H9 (cell line): ENCODE data around the gene TMIE. TPM values are rescaled to one million over a fixed set of nuclear protein-coding genes. Genes with fewer than 3 reads are reported as not detected.

ENCODE experiments used
- DNase-seq: peaks from one replicate; pipeline ENCODE4 v3.0.0-alpha.2; 2017
- H2AFZ ChIP-seq: one replicate; pipeline ENCODE4 v1.6.1; 2013; ENCODE audit warnings: mild to moderate bottlenecking, low read length, control low read depth, moderate library complexity
- H2AK5ac ChIP-seq: 2 replicates; pipeline ENCODE4 v1.6.1; 2013; ENCODE audit warnings: low read length, control low read depth, mixed read lengths; ENCODE audit not compliant: insufficient read length
- H2BK120ac ChIP-seq: one replicate; pipeline ENCODE4 v1.6.1; 2013; ENCODE audit warnings: low read depth, mild to moderate bottlenecking, low read length, control low read depth, inconsistent platforms; ENCODE audit not compliant: poor library complexity, severe bottlenecking
- H2BK12ac ChIP-seq: 2 replicates; pipeline ENCODE4 v1.6.1; 2013; ENCODE audit warnings: low read length, control low read depth, mixed read lengths, low read depth; ENCODE audit not compliant: insufficient read length
- H2BK15ac ChIP-seq: 2 replicates; pipeline ENCODE4 v1.6.1; 2013; ENCODE audit warnings: low read depth, low read length, control low read depth
- H2BK20ac ChIP-seq: one replicate; pipeline ENCODE4 v1.6.1; 2013; ENCODE audit warnings: low read depth, mild to moderate bottlenecking, low read length, control low read depth, inconsistent platforms; ENCODE audit not compliant: poor library complexity, severe bottlenecking
- H2BK5ac ChIP-seq: 2 replicates; pipeline ENCODE4 v1.6.1; 2013; ENCODE audit warnings: low read length, control low read depth, mixed read lengths; ENCODE audit not compliant: insufficient read length
- H3K14ac ChIP-seq: 2 replicates; pipeline ENCODE4 v1.6.1; 2013; ENCODE audit warnings: low read length, control low read depth; ENCODE audit not compliant: insufficient read depth
- H3K18ac ChIP-seq: 2 replicates; pipeline ENCODE4 v1.6.1; 2013; ENCODE audit warnings: low read depth, mild to moderate bottlenecking, mixed read lengths, low read length, control low read depth; ENCODE audit not compliant: insufficient read length
- H3K23ac ChIP-seq: 2 replicates; pipeline ENCODE4 v1.6.1; 2013; ENCODE audit warnings: low read length, control low read depth, mixed read lengths, low read depth; ENCODE audit not compliant: insufficient read length
- H3K23me2 ChIP-seq: 2 replicates; pipeline ENCODE4 v1.6.1; 2013; ENCODE audit warnings: low read depth, mild to moderate bottlenecking, mixed read lengths, low read length, control low read depth; ENCODE audit not compliant: insufficient read length, poor library complexity, severe bottlenecking
- H3K27ac ChIP-seq: 2 replicates; pipeline ENCODE4 v1.5.1; 2013; ENCODE audit warnings: low read length, control low read depth, mixed read lengths, low read depth; ENCODE audit not compliant: insufficient read length
- H3K27me3 ChIP-seq: 2 replicates; pipeline ENCODE4 v1.6.1; 2013; ENCODE audit warnings: low read length, control low read depth, inconsistent platforms; ENCODE audit not compliant: insufficient read depth
- H3K4ac ChIP-seq: 2 replicates; pipeline ENCODE4 v1.6.1; 2013; ENCODE audit warnings: low read depth, mild to moderate bottlenecking, control low read depth, inconsistent platforms, low read length, moderate library complexity
- H3K4me1 ChIP-seq: 2 replicates; pipeline ENCODE4 v1.6.1; 2013; ENCODE audit warnings: low read length, control low read depth, inconsistent platforms; ENCODE audit not compliant: insufficient read depth
- H3K4me2 ChIP-seq: 2 replicates; pipeline ENCODE4 v1.6.1; 2013; ENCODE audit warnings: low read length, control low read depth, mixed read lengths; ENCODE audit not compliant: insufficient read length, insufficient read depth
- H3K56ac ChIP-seq: 2 replicates; pipeline ENCODE4 v1.6.1; 2013; ENCODE audit warnings: low read depth, mild to moderate bottlenecking, mixed read lengths, low read length, control low read depth; ENCODE audit not compliant: insufficient read length
- H3K79me1 ChIP-seq: 2 replicates; pipeline ENCODE4 v1.6.1; 2013; ENCODE audit warnings: low read depth, mild to moderate bottlenecking, moderate library complexity, low read length, control low read depth, inconsistent platforms; ENCODE audit not compliant: insufficient read depth, poor library complexity, severe bottlenecking
- H3K79me2 ChIP-seq: 2 replicates; pipeline ENCODE4 v1.6.1; 2013; ENCODE audit warnings: low read length, control low read depth, inconsistent platforms; ENCODE audit not compliant: insufficient read depth
- H3K9ac ChIP-seq: 2 replicates; pipeline ENCODE4 v1.6.1; 2013; ENCODE audit warnings: low read length, control low read depth, mixed read lengths; ENCODE audit not compliant: insufficient read length; ENCODE audit errors: extremely low read depth
- H3K9me3 ChIP-seq: one replicate; pipeline ENCODE4 v1.6.1; 2013; ENCODE audit warnings: low read depth, low read length, inconsistent platforms; ENCODE audit not compliant: control insufficient read depth
- H3T11ph ChIP-seq: one replicate; pipeline ENCODE4 v1.6.1; 2013; ENCODE audit warnings: mild to moderate bottlenecking, low read length, control low read depth, inconsistent platforms
- H4K20me1 ChIP-seq: one replicate; pipeline ENCODE4 v1.6.1; 2013; ENCODE audit not compliant: control insufficient read depth, insufficient read length, insufficient read depth
- H4K5ac ChIP-seq: 2 replicates; pipeline ENCODE4 v1.6.1; 2013; ENCODE audit warnings: low read depth, mild to moderate bottlenecking, mixed read lengths, low read length, control low read depth; ENCODE audit not compliant: insufficient read length
- H4K8ac ChIP-seq: replicated peaks from 2 replicates; pipeline ENCODE4 v1.6.1; 2013; ENCODE audit warnings: low read length, control low read depth, mixed read lengths, low read depth; ENCODE audit not compliant: insufficient read length
- H4K91ac ChIP-seq: 2 replicates; pipeline ENCODE4 v1.6.1; 2013; ENCODE audit warnings: low read depth, mild to moderate bottlenecking, moderate library complexity, mixed read lengths, low read length, control low read depth; ENCODE audit not compliant: insufficient read length
- H3K27ac Mint-ChIP-seq, 3 experiments: 2 replicates in 2 of 3; 3 replicates in 1 of 3; pipeline ENCODE4 v1.8.0; 2020 to 2021; ENCODE audit warnings: mixed read lengths in 3 of 3, mild to moderate bottlenecking in 1 of 3, moderate library complexity in 1 of 3
- H3K27me3 Mint-ChIP-seq: 2 replicates; pipeline ENCODE4 v1.8.0; 2021; ENCODE audit warnings: low read depth, mild to moderate bottlenecking, moderate library complexity, mixed read lengths
- H3K36me3 Mint-ChIP-seq, 3 experiments: 2 replicates in 2 of 3; 3 replicates in 1 of 3; pipeline ENCODE4 v1.8.0; 2020 to 2021; ENCODE audit warnings: low read depth in 3 of 3, mixed read lengths in 3 of 3; ENCODE audit not compliant: insufficient read depth in 1 of 3
- H3K4me1 Mint-ChIP-seq, 2 experiments: 2 replicates each; pipeline ENCODE4 v1.8.0; 2020; ENCODE audit warnings: mixed read lengths in 2 of 2
- H3K4me3 Mint-ChIP-seq, 2 experiments: 2 replicates in 1 of 2; 3 replicates in 1 of 2; pipeline ENCODE4 v1.8.0; 2020 to 2021; ENCODE audit warnings: mild to moderate bottlenecking in 2 of 2, mixed read lengths in 2 of 2, moderate library complexity in 1 of 2
- H3K9me3 Mint-ChIP-seq, 2 experiments: 2 replicates in 1 of 2; 3 replicates in 1 of 2; pipeline ENCODE4 v1.8.0; 2020; ENCODE audit warnings: mild to moderate bottlenecking in 2 of 2, mixed read lengths in 2 of 2, moderate library complexity in 1 of 2
- WGBS: extraction: QIAGEN DNeasy Blood & Tissue Kit; methylation state at CpG from one replicate; pipeline ENCODE4 v1.1.7; 2013; ENCODE audit warnings: missing lambda C conversion rate, low lambda C conversion rate, mixed read lengths; ENCODE audit not compliant: insufficient read length; ENCODE audit errors: extremely low coverage; 5-methylcytosine and 5-hydroxymethylcytosine counted together
- total RNA-seq: library from RNA; stranded (reverse); gene quantifications from 2 replicates; pipeline ENCODE4 v1.2.1, GENCODE V29; 2021
- TF ChIP-seq, protein P1 (sequence below): fragments of 200-600 bp; sonication (generic); conservative IDR thresholded peaks from 3 replicates; pipeline ENCODE4 v1.8.0; 2021; ENCODE audit warnings: antibody characterized with exemption, mild to moderate bottlenecking

Gene TMIE
- total RNA-seq, 1 experiment from 2014 or later: 0.63 TPM

DNA sequence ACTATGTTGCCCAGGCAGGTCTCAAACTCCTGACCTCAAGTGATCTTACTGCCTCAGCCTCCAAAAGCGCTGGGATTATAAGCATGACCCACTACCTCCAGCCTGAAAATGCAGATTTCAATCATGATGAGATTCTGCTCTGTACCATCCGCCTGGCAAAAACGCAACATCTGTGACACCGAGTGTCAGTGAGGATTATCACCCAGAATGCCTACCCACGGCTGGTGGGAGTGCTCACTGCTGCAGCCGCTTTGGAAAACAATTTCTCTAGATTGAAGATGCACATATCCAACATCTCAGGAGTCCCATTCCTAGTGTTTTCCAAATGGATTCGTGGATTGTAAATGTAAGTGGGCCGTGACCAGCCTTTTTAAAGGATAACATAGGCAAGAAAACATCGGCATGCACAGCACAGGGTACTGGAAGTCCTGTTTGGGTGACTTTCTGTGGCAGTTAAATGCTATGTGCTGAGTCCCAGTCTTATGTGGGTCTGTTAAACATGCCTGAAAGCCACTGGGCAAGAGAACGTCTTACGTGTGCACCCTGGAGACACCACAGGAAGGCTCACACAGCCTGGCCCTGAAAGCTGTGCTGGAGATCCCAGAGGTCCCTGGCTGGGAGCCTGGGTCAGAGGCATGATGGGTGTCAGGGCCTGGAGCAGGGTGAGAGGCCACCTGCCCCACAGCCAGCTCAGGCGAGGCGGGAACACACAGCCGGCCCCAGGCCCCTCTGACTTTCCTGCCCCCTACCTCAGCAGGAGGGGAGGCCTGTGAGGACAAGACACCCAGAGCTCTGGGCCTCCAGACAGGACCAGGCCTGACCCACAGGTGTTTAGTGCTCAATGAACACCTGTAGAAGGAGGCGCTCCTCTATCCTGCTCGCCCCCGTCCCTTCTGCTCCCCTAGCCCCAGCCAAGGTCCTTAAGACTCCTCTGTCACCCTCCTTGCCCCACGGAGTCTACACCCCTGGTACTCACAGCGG is 15.6 kb downstream of the TMIE start:
- H3K27ac Mint-ChIP-seq: no peak overlapping the region
- no peak for DNase-seq
- H2AFZ ChIP-seq: no peak overlapping the region

More for the DNA sequence above, 15.6 kb downstream of the TMIE start:
- Histone ChIP-seq H3K79me2 (no peaks in the 10 kb centered on the region), H2AK5ac (no peak overlapping the region), H2BK12ac (no peak overlapping the region), H3K9ac (no peak overlapping the region), H3K56ac (no peak overlapping the region), H3K18ac (no peak overlapping the region), H2BK15ac (no peak overlapping the region), H3K27me3 (no peaks in the 10 kb centered on the region), H3T11ph (no peak overlapping the region), H2BK120ac (no peak overlapping the region), H3K14ac (no peak overlapping the region), H3K79me1 (no peaks in the 10 kb centered on the region), H2BK20ac (no peak overlapping the region), H4K20me1 (no peaks in the 10 kb centered on the region), H3K23ac (no peak overlapping the region), H3K4ac (no peak overlapping the region), H2BK5ac (no peak overlapping the region), H3K23me2 (no peaks in the 10 kb centered on the region), H3K4me2 (no peak overlapping the region), H4K5ac (no peak overlapping the region), H3K4me1 (no peaks in the 10 kb centered on the region), H3K27ac (no peak overlapping the region), H4K8ac (no peak overlapping the region), H3K9me3 (no peaks in the 10 kb centered on the region), H4K91ac (no peak overlapping the region)
- peaks cover 0 to 2% of the 10 kb centered on the region in 2 experiments; a peak in 1 of 5 replicates for H3K9me3 Mint-ChIP-seq
- peaks cover 5 to 8% of the 10 kb centered on the region in 2 experiments for H3K4me1 Mint-ChIP-seq
- H3K36me3 Mint-ChIP-seq: no peaks in the 10 kb centered on the region
- TF ChIP-seq, protein P1, sequence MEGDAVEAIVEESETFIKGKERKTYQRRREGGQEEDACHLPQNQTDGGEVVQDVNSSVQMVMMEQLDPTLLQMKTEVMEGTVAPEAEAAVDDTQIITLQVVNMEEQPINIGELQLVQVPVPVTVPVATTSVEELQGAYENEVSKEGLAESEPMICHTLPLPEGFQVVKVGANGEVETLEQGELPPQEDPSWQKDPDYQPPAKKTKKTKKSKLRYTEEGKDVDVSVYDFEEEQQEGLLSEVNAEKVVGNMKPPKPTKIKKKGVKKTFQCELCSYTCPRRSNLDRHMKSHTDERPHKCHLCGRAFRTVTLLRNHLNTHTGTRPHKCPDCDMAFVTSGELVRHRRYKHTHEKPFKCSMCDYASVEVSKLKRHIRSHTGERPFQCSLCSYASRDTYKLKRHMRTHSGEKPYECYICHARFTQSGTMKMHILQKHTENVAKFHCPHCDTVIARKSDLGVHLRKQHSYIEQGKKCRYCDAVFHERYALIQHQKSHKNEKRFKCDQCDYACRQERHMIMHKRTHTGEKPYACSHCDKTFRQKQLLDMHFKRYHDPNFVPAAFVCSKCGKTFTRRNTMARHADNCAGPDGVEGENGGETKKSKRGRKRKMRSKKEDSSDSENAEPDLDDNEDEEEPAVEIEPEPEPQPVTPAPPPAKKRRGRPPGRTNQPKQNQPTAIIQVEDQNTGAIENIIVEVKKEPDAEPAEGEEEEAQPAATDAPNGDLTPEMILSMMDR: no peak
- H3K27me3 Mint-ChIP-seq: peaks cover 4% of the 10 kb centered on the region
- no CpG with 5 or more reads among the region's 19 CpGs for WGBS
- no peak overlapping the region for H3K4me3 Mint-ChIP-seq
